HL-60 (cell line): Measurements from ENCODE around the gene SH3RF3.

Experiments
- GABPA ChIP-seq: IDR thresholded peaks from 2 replicates; pipeline ENCODE4 v1.6.1; 2012; ENCODE audit warnings: low read depth
- POLR2AphosphoS5 ChIP-seq: IDR thresholded peaks from 2 replicates; pipeline ENCODE4 v1.6.1; 2012; ENCODE audit warnings: low read depth
- REST ChIP-seq: IDR thresholded peaks from 2 replicates; pipeline ENCODE4 v1.6.1; 2012; ENCODE audit warnings: low read depth; ENCODE audit not compliant: insufficient replicate concordance
- SPI1 ChIP-seq: IDR thresholded peaks from 2 replicates; pipeline ENCODE4 v1.6.1; 2012; ENCODE audit warnings: low read depth, mild to moderate bottlenecking, borderline replicate concordance
- TF ChIP-seq, protein P1 (sequence below): IDR thresholded peaks from one replicate; pipeline ENCODE4 v1.5.1; 2011; ENCODE audit warnings: low read length, control low read depth, inconsistent platforms; ENCODE audit not compliant: insufficient read depth

DNA sequence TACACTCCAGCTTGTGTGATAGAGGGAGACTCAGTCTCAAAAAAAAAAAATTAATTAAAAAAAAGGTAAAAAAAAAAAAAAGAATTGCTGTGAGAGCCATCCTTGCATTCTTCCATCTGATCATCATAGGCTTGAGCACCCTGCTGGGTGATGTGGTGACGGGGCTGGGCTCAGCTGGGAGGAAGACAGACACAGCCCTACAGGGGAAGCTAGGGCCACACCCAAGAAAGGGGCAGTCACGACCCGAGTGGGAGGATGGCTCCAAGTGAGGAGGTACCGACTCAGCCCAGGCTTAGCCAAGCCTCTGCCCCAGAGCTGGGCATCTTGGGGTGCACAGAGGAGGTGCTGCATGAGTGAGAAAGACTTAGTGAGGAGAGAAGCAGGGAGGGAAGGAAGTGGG lies 165.5 kb downstream of the SH3RF3 start:
- TF ChIP-seq, protein P1, sequence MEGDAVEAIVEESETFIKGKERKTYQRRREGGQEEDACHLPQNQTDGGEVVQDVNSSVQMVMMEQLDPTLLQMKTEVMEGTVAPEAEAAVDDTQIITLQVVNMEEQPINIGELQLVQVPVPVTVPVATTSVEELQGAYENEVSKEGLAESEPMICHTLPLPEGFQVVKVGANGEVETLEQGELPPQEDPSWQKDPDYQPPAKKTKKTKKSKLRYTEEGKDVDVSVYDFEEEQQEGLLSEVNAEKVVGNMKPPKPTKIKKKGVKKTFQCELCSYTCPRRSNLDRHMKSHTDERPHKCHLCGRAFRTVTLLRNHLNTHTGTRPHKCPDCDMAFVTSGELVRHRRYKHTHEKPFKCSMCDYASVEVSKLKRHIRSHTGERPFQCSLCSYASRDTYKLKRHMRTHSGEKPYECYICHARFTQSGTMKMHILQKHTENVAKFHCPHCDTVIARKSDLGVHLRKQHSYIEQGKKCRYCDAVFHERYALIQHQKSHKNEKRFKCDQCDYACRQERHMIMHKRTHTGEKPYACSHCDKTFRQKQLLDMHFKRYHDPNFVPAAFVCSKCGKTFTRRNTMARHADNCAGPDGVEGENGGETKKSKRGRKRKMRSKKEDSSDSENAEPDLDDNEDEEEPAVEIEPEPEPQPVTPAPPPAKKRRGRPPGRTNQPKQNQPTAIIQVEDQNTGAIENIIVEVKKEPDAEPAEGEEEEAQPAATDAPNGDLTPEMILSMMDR = no peak
- TF ChIP-seq REST (no peak), SPI1 (no peak), POLR2AphosphoS5 (no peak), GABPA (no peak)
